Measurements from ENCODE around the gene DLGAP1. TPM values are rescaled to one million over a fixed set of nuclear protein-coding genes. Genes with fewer than 3 reads are reported as not detected.

The DLGAP1 gene
- total and polyA plus RNA-seq, 2 of the 8 experiments (the other 6 are each of a cell fraction or from before 2014, with no cell fraction given), result 11.8 to 16.9 TPM

DNA sequence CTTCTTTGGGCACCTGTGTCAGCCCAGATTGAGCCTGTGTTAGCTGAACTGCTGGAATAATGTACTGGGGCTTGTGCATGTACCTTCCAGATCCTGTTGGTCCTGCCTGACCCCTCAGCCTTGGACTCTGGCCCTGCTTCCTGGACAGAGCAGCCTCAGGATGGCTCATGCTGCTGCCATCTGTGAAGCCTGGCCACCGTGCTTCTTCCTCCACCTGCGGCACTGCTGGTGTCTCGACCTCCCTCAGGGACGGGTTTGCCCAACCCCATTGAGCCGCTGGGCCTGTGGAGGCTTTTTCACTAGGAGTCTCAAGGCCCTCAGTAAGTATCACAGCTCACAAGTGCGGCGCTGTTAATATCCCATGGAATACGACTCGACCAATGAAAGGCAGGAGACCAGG lies 662.4 kb downstream of the DLGAP1 start:
- no peak overlapping the region for H2AK5ac ChIP-seq (ENCODE audit: low read depth, low read length)
- H2AFZ ChIP-seq (ENCODE audit: low read length), result no peak overlapping the region
- H4K20me1 ChIP-seq (replicated peaks in 1 of 2; ENCODE audit: control insufficient read depth in 1 of 2, insufficient read depth in 2 of 2, low read length in 2 of 2), result peaks cover 0 to 1% of the 10 kb centered on the region in 2 experiments
- no peak for TF ChIP-seq TAF1 (IDR thresholded peaks at IDR 0.05; ENCODE audit: low read depth, low read length)
- no peak for TF ChIP-seq SIN3A (conservative IDR thresholded peaks at IDR 0.05 in 1 of 2, IDR thresholded peaks at IDR 0.05 in 1 of 2; ENCODE audit: low read depth in 1 of 2, low read length in 2 of 2)
- no peak for TF ChIP-seq RAD21 (IDR thresholded peaks at IDR 0.05 in 1 of 2, conservative IDR thresholded peaks at IDR 0.05 in 1 of 2; ENCODE audit: low read depth in 2 of 2, low read length in 2 of 2)
- no peak for TF ChIP-seq SP2 (IDR thresholded peaks at IDR 0.05; ENCODE audit: low read length)
- no peak for TF ChIP-seq CTBP2 (IDR thresholded peaks at IDR 0.05; ENCODE audit: borderline replicate concordance, insufficient read depth, insufficient read length, low read length)
- TF ChIP-seq NANOG (IDR thresholded peaks at IDR 0.05; ENCODE audit: insufficient read depth, low read depth, low read length, poor library complexity, severe bottlenecking), result no peak
- TF ChIP-seq KDM1A (IDR thresholded peaks at IDR 0.05; ENCODE audit: borderline replicate concordance, low read length), result no peak
- TF ChIP-seq CHD2 (IDR thresholded peaks at IDR 0.05; ENCODE audit: low read length), result no peak
- no peak for TF ChIP-seq TAF7 (optimal IDR thresholded peaks at IDR 0.05; ENCODE audit: borderline replicate concordance, low read depth, low read length)
- TF ChIP-seq RXRA (IDR thresholded peaks at IDR 0.05; ENCODE audit: insufficient read depth, low read depth, low read length), result no peak
- TF ChIP-seq BRCA1 (IDR thresholded peaks at IDR 0.05; ENCODE audit: low read depth, low read length), result no peak
- TF ChIP-seq ASH2L (IDR thresholded peaks at IDR 0.05; ENCODE audit: low read length), result no peak
- TF ChIP-seq SIRT6 (IDR thresholded peaks at IDR 0.05; ENCODE audit: low read length), result no peak
- TF ChIP-seq SP4 (IDR thresholded peaks at IDR 0.05; ENCODE audit: low read length), result no peak
- no peaks in the 10 kb centered on the region for H3K23me2 ChIP-seq (ENCODE audit: low read depth, low read length)
- no peak for FAIRE-seq
- no peaks in the 10 kb centered on the region for H3K9me3 ChIP-seq (ENCODE audit: insufficient read depth in 2 of 2, low read depth in 1 of 2, low read length in 1 of 2)
- H3K23ac ChIP-seq (ENCODE audit: insufficient read length), result no peak overlapping the region
- 93% methylated on average over 9 of the region's 9 CpGs; no CpG with 5 or more reads in 1 of the 2 experiments for WGBS, 2 experiments (ENCODE audit: extremely low coverage in 1 of 2, insufficient coverage in 1 of 2, insufficient read length in 1 of 2, insufficient replicate concordance in 2 of 2, low coverage in 1 of 2, low lambda C conversion rate in 2 of 2, missing lambda C conversion rate in 1 of 2)
- no peak for DNase-seq (ENCODE audit: low read depth in 1 of 2, low spot score in 2 of 2)
- H3K4me3 ChIP-seq (ENCODE audit: extremely low read depth in 1 of 4, insufficient read depth in 2 of 4, low read depth in 3 of 4, low read length in 4 of 4), result no peak overlapping the region
- ChIA-PET CTCF (ENCODE audit: partially characterized antibody) (interaction anchor here (0.6 to 6.0 kb wide), 4 partner anchors 20 to 494 kb away, joined by 3 to 43 read pairs (median 3); no protein-coding TSS in a partner anchor), POLR2A (ENCODE audit: partially characterized antibody) (no interaction called here)
- no peaks in the 10 kb centered on the region for H3K79me2 ChIP-seq (ENCODE audit: control insufficient read depth in 1 of 2, insufficient read depth in 2 of 2, low read length in 2 of 2)
- H3K27ac ChIP-seq (ENCODE audit: low read depth, low read length), result no peak overlapping the region
- H2BK120ac ChIP-seq (replicated peaks; ENCODE audit: low read depth, low read length), result no peak overlapping the region
- no peak overlapping the region for H3K4ac ChIP-seq (replicated peaks; ENCODE audit: insufficient read length, low read depth, low read length)
- H3K79me1 ChIP-seq (ENCODE audit: low read depth, low read length), result no peaks in the 10 kb centered on the region
- no peak overlapping the region for H3K18ac ChIP-seq (ENCODE audit: extremely low read depth, low read length)
- H3K4me2 ChIP-seq (ENCODE audit: insufficient read depth in 1 of 2, low read depth in 2 of 2, low read length in 2 of 2), result no peak overlapping the region
- H3K56ac ChIP-seq (replicated peaks; ENCODE audit: insufficient read length, low read depth, low read length), result no peak overlapping the region
- no peak overlapping the region for H3K14ac ChIP-seq (ENCODE audit: insufficient read length)
- peak overlapping the region; percentile 10; the same call in 1 of the 2 replicates for H4K8ac ChIP-seq (ENCODE audit: extremely low read depth, insufficient read depth, low read length)
- H3K27me3 ChIP-seq (replicated peaks in 1 of 4; ENCODE audit: control insufficient read depth in 3 of 4, extremely low read depth in 1 of 4, insufficient read depth in 3 of 4, low read length in 3 of 4), result no peaks in the 10 kb centered on the region
- H2BK12ac ChIP-seq (ENCODE audit: low read depth, low read length), result no peak overlapping the region
- no peak overlapping the region for H4K5ac ChIP-seq (ENCODE audit: insufficient read length, low read depth, low read length)
- H3K4me1 ChIP-seq (replicated peaks in 1 of 4; ENCODE audit: control insufficient read depth in 3 of 4, insufficient read depth in 4 of 4, low read length in 3 of 4), result peaks cover 0 to 6% (median under 1%) of the 10 kb centered on the region in 4 experiments; a peak in 2 of 7 replicates
- H4K91ac ChIP-seq (replicated peaks; ENCODE audit: insufficient read length, low read length), result no peak overlapping the region
- H3K9ac ChIP-seq (replicated peaks in 1 of 4; ENCODE audit: extremely low read depth in 1 of 4, low read depth in 3 of 4, low read length in 3 of 4), result no peak overlapping the region
- H2BK5ac ChIP-seq (ENCODE audit: low read depth, low read length), result no peak overlapping the region
- H2BK15ac ChIP-seq (ENCODE audit: low read length), result no peak overlapping the region
- H3K36me3 ChIP-seq (ENCODE audit: control insufficient read depth in 2 of 4, insufficient read depth in 4 of 4, low read length in 3 of 4), result no peaks in the 10 kb centered on the region; a peak in 1 of 8 replicates
- no peak overlapping the region for H2BK20ac ChIP-seq (ENCODE audit: low read length)
